Adipocyte (in vitro differentiated cells): ENCODE measurements around the gene ITM2C.

ENCODE experiments used
- DNase-seq: peaks from one replicate; pipeline ENCODE4 v3.0.0-alpha.2; 2015; ENCODE audit warnings: low read depth
- H3K27me3 ChIP-seq: replicated peaks from 2 replicates; pipeline ENCODE4 v1.7.0; 2013; ENCODE audit warnings: mild to moderate bottlenecking, low read length, moderate library complexity; ENCODE audit not compliant: control insufficient read depth, insufficient read depth
- H3K36me3 ChIP-seq: 2 replicates; pipeline ENCODE4 v1.7.0; 2013; ENCODE audit warnings: low read length, mild to moderate bottlenecking, moderate library complexity; ENCODE audit not compliant: control insufficient read depth, insufficient read depth, severe bottlenecking
- H3K4me1 ChIP-seq: 2 replicates; pipeline ENCODE4 v1.7.0; 2013; ENCODE audit warnings: mild to moderate bottlenecking, low read length, moderate library complexity; ENCODE audit not compliant: control insufficient read depth, insufficient read depth
- H3K4me3 ChIP-seq: 2 replicates; pipeline ENCODE4 v1.7.0; 2013; ENCODE audit warnings: mild to moderate bottlenecking, low read length, moderate library complexity
- H3K9ac ChIP-seq: 2 replicates; pipeline ENCODE4 v1.7.0; 2013; ENCODE audit warnings: mild to moderate bottlenecking, low read length, moderate library complexity
- H3K9me3 ChIP-seq: 2 replicates; pipeline ENCODE4 v1.7.0; 2013; ENCODE audit warnings: mild to moderate bottlenecking, low read length, moderate library complexity; ENCODE audit not compliant: control insufficient read depth

The ITM2C gene

DNA sequence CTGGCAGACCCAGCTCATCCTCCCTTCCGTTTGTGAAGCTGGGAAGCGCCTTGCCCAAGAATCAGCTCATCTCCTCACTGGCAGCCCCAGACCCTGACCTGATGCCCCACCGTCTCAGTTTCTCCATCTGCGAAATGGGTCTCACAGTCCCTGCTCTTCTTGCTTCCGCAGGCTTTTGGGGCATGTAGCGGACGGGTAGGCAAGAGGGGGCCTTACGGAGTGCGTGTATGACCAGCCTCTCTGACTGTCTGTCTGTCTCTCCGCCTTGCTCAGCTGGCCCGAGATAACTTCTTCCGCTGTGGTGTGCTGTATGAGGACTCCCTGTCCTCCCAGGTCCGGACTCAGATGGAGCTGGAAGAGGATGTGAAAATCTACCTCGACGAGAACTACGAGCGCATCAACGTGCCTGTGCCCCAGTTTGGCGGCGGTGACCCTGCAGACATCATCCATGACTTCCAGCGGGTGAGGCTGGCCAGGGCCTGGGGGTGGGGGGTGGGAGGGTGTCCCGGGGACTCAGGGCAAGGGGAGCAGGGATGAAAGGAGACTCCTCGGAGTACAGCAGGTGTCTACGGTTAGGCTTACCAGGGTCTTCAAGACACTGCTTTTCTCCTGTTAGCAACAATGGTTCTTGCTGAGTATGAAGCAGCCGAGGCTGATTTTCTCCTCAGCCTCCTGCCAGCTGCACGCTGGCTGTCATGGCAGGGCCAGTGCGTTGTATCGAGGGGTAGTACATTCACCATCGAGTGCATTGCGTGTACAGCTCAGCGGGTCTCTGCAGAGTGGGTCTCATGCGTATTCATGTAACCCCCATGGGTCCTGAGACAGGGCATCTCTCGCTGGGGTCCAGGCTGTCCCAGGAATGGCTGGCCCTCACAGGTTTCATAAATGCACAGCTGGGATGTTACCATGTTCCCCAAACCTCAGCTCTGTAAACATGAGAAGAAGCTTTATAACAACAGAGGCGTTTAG lies 10.9 kb downstream of the ITM2C start:
- Histone ChIP-seq H3K4me3 (no peak overlapping the region), H3K9me3 (no peaks in the 10 kb centered on the region), H3K27me3 (peaks cover 3% of the 10 kb centered on the region), H3K36me3 (peaks cover 4% of the 10 kb centered on the region), H3K9ac (no peak overlapping the region), H3K4me1 (no peaks in the 10 kb centered on the region)
- DNase-seq: no peak

DNA sequence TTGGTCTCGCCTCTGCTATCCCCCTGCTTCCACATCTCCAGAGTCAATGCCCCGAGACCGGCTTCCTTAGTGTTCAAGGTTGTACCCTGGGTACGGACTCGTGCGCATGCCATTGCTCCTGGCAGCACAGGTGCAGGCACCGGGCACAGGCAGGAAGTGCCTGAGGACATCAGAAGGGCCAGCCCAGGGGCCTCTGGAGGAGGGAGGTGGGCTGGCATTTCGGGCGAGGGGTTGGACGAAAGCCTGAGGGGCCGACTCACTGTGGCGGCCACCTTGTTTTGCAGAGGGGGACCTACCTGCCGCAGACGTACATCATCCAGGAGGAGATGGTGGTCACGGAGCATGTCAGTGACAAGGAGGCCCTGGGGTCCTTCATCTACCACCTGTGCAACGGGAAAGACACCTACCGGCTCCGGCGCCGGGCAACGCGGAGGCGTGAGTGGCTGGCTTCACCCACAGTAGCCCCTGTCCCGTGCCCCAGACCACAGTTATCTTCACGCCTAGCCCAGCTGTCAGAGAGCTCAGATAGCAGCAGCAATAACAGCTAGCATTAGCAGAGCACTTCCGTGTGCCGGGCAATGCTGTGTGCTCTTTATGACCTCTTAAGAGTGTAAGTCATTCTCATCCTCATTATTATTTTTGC lies 12.5 kb downstream of the ITM2C start:
- no peaks in the 10 kb centered on the region for H3K27me3 ChIP-seq
- H3K9me3 ChIP-seq: no peaks in the 10 kb centered on the region
- H3K4me3 ChIP-seq: no peak overlapping the region
- H3K36me3 ChIP-seq: peaks cover 4% of the 10 kb centered on the region
- no peaks in the 10 kb centered on the region for H3K4me1 ChIP-seq
- H3K9ac ChIP-seq: no peak overlapping the region
- DNase-seq: no peak

DNA sequence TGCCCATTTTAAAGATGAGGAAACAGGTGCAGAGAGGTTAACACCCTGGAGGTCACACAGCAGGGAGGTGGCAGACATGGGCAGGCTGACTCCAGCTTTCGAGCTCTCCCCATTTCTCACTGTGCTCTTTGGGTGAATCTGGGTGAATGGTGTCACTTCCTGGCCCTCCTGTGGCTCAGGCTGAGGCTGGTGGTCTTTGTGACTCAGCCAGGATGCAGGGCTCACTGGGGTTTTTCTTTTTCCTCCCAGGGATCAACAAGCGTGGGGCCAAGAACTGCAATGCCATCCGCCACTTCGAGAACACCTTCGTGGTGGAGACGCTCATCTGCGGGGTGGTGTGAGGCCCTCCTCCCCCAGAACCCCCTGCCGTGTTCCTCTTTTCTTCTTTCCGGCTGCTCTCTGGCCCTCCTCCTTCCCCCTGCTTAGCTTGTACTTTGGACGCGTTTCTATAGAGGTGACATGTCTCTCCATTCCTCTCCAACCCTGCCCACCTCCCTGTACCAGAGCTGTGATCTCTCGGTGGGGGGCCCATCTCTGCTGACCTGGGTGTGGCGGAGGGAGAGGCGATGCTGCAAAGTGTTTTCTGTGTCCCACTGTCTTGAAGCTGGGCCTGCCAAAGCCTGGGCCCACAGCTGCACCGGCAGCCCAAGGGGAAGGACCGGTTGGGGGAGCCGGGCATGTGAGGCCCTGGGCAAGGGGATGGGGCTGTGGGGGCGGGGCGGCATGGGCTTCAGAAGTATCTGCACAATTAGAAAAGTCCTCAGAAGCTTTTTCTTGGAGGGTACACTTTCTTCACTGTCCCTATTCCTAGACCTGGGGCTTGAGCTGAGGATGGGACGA lies 13.2 kb downstream of the ITM2C start:
- H3K4me1 ChIP-seq: no peaks in the 10 kb centered on the region
- no peak overlapping the region for H3K4me3 ChIP-seq
- H3K9ac ChIP-seq: no peak overlapping the region
- no peaks in the 10 kb centered on the region for H3K27me3 ChIP-seq
- no peak for DNase-seq
- H3K36me3 ChIP-seq: peaks cover 4% of the 10 kb centered on the region
- H3K9me3 ChIP-seq: no peaks in the 10 kb centered on the region

DNA sequence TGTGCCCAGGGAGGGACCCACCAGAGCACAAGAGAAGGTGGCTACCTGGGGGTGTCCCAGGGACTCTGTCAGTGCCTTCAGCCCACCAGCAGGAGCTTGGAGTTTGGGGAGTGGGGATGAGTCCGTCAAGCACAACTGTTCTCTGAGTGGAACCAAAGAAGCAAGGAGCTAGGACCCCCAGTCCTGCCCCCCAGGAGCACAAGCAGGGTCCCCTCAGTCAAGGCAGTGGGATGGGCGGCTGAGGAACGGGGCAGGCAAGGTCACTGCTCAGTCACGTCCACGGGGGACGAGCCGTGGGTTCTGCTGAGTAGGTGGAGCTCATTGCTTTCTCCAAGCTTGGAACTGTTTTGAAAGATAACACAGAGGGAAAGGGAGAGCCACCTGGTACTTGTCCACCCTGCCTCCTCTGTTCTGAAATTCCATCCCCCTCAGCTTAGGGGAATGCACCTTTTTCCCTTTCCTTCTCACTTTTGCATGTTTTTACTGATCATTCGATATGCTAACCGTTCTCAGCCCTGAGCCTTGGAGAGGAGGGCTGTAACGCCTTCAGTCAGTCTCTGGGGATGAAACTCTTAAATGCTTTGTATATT lies 14.0 kb downstream of the ITM2C start:
- H3K9me3 ChIP-seq: no peaks in the 10 kb centered on the region
- no peaks in the 10 kb centered on the region for H3K27me3 ChIP-seq
- DNase-seq: no peak
- peaks cover 4% of the 10 kb centered on the region for H3K36me3 ChIP-seq
- H3K9ac ChIP-seq: no peak overlapping the region
- H3K4me1 ChIP-seq: no peaks in the 10 kb centered on the region
- H3K4me3 ChIP-seq: no peak overlapping the region

DNA sequence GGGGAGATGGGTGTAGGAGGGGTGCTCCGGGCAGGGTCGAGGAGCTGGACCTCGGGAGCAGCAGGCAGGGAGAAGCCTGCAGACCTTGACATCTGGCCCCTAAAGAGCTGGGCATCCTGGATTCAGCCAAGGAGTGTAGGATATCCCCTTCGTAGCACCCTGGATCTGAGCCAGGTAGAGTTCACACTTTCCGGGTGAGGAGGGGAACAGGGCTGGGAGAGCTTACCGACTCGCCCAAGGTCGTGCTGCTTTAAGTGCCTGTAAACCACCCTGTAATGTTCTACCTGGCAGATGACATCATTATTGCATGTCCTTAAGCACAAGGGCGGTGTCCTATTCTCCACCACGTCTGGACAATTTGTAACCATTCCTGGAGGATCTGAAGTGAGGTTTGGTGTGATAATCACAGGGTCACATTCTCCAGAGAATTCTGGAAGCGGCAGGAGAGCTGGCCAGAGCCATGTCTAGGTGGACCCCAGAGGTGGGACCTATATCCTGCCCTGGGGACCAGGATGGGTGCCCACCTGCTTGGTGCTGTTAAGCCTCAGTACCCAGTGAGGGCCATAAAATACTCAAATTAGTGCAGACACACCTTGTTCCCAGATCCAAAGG lies 14.6 kb downstream of the ITM2C start:
- H3K4me1 ChIP-seq: no peaks in the 10 kb centered on the region
- DNase-seq: no peak
- no peak overlapping the region for H3K4me3 ChIP-seq
- H3K9me3 ChIP-seq: no peaks in the 10 kb centered on the region
- peaks cover 4% of the 10 kb centered on the region for H3K36me3 ChIP-seq
- H3K27me3 ChIP-seq: no peaks in the 10 kb centered on the region
- H3K9ac ChIP-seq: no peak overlapping the region

DNA sequence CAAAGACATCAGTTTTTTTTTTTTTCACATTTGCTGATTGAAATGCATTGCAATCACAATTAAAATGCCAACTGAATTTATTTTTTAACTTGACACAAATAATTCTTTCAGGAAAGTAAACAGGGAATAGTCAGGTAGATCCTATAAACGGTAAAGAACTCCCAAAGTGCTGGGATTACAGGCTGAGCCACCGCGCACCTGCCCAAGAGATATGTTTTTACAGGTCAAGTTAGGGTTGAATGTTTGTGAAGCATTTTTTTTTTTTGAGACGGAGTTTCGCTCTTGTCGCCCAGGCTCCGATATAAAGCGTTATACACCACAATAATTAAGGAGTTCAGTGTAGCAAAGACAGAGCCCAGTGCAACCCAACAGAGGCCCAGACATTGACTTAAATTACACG lies 15.1 kb downstream of the ITM2C start:
- H3K9me3 ChIP-seq: no peaks in the 10 kb centered on the region
- H3K4me1 ChIP-seq: no peaks in the 10 kb centered on the region
- no peak overlapping the region for H3K9ac ChIP-seq
- peaks cover 4% of the 10 kb centered on the region for H3K36me3 ChIP-seq
- H3K4me3 ChIP-seq: no peak overlapping the region
- no peak for DNase-seq
- H3K27me3 ChIP-seq: no peaks in the 10 kb centered on the region

DNA sequence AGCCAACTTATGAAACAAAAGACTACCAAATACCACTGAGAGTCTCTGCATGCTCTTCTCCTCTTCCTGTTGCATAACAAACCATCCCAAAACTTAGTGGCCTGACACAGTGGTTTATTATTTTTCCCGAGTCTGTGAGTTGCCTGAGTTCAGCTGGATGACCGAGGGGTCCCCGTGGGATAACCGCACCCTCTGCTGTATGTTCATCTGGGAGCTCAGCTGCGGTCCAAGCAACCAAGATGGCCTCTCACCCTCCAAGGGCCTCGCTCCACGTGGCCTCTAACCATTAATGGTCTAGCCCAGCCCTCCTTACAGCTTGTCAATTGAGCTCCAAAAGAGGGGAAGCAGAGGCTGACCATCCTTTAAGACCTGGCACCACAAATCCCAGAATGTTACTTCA lies 17.1 kb downstream of the ITM2C start:
- no peak overlapping the region for H3K9ac ChIP-seq
- H3K9me3 ChIP-seq: no peaks in the 10 kb centered on the region
- DNase-seq: no peak

DNA sequence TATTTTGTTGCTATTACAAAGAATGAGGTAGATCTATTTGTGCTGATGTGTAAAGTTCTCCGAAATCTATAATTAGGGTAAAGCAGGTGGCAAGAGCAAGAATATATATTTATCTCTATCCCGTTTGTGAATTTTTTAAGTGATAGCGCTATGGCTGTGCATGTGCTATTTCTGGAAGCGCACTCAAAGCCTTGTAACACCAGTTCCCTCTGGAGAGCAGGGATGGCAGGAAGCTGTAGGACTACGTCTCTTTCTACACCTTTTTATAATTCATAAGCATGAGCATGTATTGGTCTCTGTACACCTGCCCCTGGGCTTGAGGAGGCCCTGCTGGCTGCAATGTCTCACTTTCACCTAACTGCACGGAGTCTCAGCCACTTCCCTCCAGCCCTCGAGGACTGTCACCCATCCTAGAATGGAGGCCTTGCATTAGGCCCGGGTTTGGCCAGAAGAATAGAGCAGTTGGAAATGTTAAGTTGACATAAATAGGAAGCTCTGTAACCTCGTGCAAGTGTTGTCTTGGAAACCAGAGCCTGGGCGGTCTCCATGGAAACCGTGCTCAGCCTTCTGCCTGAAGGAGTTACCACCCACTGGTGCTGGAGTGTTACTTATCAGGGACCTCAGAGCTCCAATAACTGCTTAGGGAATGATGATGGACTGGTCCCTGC lies 20.9 kb downstream of the ITM2C start:
- H3K27me3 ChIP-seq: peaks cover 23% of the 10 kb centered on the region
- H3K36me3 ChIP-seq: no peaks in the 10 kb centered on the region
- H3K9me3 ChIP-seq: no peaks in the 10 kb centered on the region
- no peak overlapping the region for H3K9ac ChIP-seq
- H3K4me3 ChIP-seq: no peak overlapping the region
- DNase-seq: peak; percentile 32
- H3K4me1 ChIP-seq: no peaks in the 10 kb centered on the region

More for the DNA sequence above, 17.1 kb downstream of the ITM2C start:
- Histone ChIP-seq H3K36me3 (peaks cover under 1% of the 10 kb centered on the region), H3K4me3 (no peak overlapping the region), H3K4me1 (no peaks in the 10 kb centered on the region), H3K27me3 (peaks cover 5% of the 10 kb centered on the region)

DNA sequence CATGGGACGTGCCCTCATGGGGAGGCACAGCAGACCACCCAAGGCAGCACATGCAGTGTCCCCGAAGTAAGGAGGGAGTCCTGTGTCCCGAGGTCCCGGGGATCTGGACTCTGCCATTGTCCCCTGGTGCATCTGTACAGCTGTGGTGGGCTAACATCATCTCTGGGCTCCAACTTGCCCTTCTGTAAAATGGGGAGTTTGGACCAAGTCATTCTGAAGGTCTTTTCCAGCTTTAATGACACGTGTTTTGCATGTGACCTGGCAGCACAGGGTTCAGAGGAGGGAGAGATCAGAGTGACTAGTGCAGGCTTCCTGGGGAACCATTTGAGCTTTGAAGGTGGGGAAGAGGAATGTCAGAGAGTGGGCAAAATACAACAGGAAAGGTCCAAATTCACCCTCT lies 21.5 kb downstream of the ITM2C start:
- Histone ChIP-seq H3K36me3 (no peaks in the 10 kb centered on the region), H3K27me3 (peaks cover 23% of the 10 kb centered on the region), H3K9ac (no peak overlapping the region), H3K4me3 (no peak overlapping the region), H3K9me3 (no peaks in the 10 kb centered on the region), H3K4me1 (no peaks in the 10 kb centered on the region)
- DNase-seq: no peak

DNA sequence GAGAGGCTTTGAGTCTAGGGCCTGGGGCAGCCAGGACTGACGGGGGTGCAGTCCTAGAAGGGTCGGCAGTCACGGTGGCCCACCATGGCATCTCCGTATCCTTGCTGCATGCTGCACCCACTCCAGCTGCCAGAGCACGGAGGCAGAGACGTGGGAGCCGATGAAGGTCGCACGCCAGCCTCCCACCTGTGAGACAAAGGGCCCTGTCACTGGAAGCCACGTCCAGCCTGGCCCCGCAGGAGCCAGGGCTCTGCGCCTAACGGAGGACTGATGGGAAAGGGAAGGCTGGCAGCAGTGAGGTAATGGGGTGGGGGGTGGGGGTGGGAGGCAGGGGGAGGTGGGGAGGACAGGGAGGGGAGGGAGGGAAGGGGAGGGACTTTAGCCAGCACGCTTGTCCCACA lies 21.9 kb downstream of the ITM2C start:
- DNase-seq: no peak
- H3K4me3 ChIP-seq: no peak overlapping the region
- H3K27me3 ChIP-seq: peaks cover 24% of the 10 kb centered on the region
- no peaks in the 10 kb centered on the region for H3K36me3 ChIP-seq
- H3K9me3 ChIP-seq: no peaks in the 10 kb centered on the region
- H3K4me1 ChIP-seq: no peaks in the 10 kb centered on the region
- H3K9ac ChIP-seq: no peak overlapping the region
